Tibial nerve (tissue), 4 donors: Measurements from ENCODE around the gene CAMTA1.

ENCODE experiments used
- CTCF ChIP-seq, 5 experiments: fragments of 200-600 bp in 3 of 5; fragments of 450-650 bp in 2 of 5; sonication (generic) in 3 of 5; IDR thresholded peaks; one replicate each; pipeline ENCODE4 v1.5.1; 2016 to 2019; ENCODE audit warnings: antibody characterized with exemption in 5 of 5, mild to moderate bottlenecking in 3 of 5, moderate library complexity in 2 of 5
- EP300 ChIP-seq, 2 donors: sonication (generic); formaldehyde crosslinking; IDR thresholded peaks; one replicate each; pipeline ENCODE4 v1.6.1; 2017; ENCODE audit warnings: antibody characterized with exemption in 2 of 2, mild to moderate bottlenecking in 1 of 2

GRCh38 chr1:7408771-7409150 is 623.5 kb downstream of the CAMTA1 start:
- no peak for TF ChIP-seq CTCF (IDR thresholded peaks at IDR 0.05)
- no peak for TF ChIP-seq EP300 (IDR thresholded peaks at IDR 0.05)
